ENCODE data around the gene LRRC51. TPM values are rescaled to one million over a fixed set of nuclear protein-coding genes. Genes with fewer than 3 reads are reported as not detected.

The LRRC51 gene
- total RNA-seq, 3 donors from 2014 or later (not counting 1 experiment from before 2014, with no cell fraction given): 2.0 to 3.1 (median 2.5) TPM

- peaks cover 0 to 24% of the 10 kb centered on the region in 2 donors for H3K4me1 Mint-ChIP-seq
- H3K36me3 Mint-ChIP-seq: no peaks in the 10 kb centered on the region
- no peak overlapping the region for H3K27ac Mint-ChIP-seq
- ATAC-seq: no peak
- no peak for TF ChIP-seq CTCF (IDR thresholded peaks at IDR 0.05)
- intact Hi-C loops (cut with micrococcal nuclease): no loop called here
- no peaks in the 10 kb centered on the region for H3K27me3 Mint-ChIP-seq (ENCODE audit: low read depth in 2 of 2)
- H3K27ac ChIP-seq (ENCODE audit: low read length): no peak overlapping the region
- H3K9me3 Mint-ChIP-seq: no peaks in the 10 kb centered on the region
- no peak for DNase-seq
- no peak overlapping the region for H3K4me3 Mint-ChIP-seq
- peaks cover 6% of the 10 kb centered on the region for H3K36me3 ChIP-seq (ENCODE audit: control insufficient read depth, insufficient read depth, low read length)
- H3K4me1 ChIP-seq (ENCODE audit: control insufficient read depth, insufficient read depth, low read length): peaks cover 24% of the 10 kb centered on the region
- H3K4me3 ChIP-seq (ENCODE audit: low read length): no peak overlapping the region
- 97% methylated on average over 5 of the region's 5 CpGs for whole genome bisulfite sequencing (ENCODE audit: insufficient coverage)
- H3K27me3 ChIP-seq (ENCODE audit: control insufficient read depth, insufficient read depth, low read length): no peaks in the 10 kb centered on the region
- no peaks in the 10 kb centered on the region for H3K9me3 ChIP-seq (ENCODE audit: control insufficient read depth, insufficient read depth, low read length)
These were observed 34.8 kb upstream of the LRRC51 start for GRCh38 chr11:72045849-72046248.

DNA sequence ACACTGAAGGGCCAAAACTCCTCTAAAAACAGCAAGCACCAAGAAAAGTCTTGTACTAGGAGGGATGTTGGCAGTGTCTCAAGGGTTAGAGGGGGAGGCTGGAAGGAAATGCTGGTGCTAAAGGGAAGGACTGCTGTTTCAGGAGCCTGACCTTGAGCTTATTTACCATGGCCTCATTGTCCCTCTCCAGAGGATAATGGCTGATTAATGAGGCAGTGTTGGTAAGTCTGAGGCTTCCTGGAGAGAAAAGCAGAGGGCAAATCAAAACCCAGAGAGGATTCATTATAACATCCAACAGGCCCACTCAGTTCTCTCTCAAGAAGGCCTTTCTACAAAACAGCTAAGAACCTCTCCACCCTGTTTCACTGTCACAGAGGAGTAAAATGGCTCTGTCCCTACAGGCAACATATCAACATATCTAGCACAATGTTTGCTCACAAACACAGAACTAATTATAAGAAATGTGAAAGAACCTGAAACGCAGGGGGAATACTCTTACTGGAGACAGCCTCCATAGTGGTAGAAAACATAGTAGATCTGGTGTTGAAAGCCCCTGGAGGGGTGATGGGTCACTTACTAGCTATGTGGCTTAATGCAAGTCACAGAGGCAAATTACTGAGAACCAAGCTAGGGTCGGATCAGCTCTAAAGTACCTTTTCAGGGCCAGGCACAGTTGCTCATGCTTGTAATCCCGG lies 31.7 kb upstream of the LRRC51 start:
- no peaks in the 10 kb centered on the region for H3K9me3 ChIP-seq (ENCODE audit: control insufficient read depth, insufficient read depth, low read length)
- H3K27ac ChIP-seq (ENCODE audit: low read length): no peak overlapping the region
- intact Hi-C loops (cut with micrococcal nuclease): no loop called here
- Mint-ChIP-seq H3K36me3 (no peaks in the 10 kb centered on the region), H3K9me3 (no peaks in the 10 kb centered on the region), H3K4me1 (peaks cover 4 to 15% of the 10 kb centered on the region in 2 donors), H3K27me3 (ENCODE audit: low read depth in 2 of 2) (no peaks in the 10 kb centered on the region), H3K27ac (peak overlapping the region in 1 of 2 donors; percentile 31), H3K4me3 (no peak overlapping the region)
- peaks cover 6% of the 10 kb centered on the region for H3K36me3 ChIP-seq (ENCODE audit: control insufficient read depth, insufficient read depth, low read length)
- no peak for TF ChIP-seq CTCF (IDR thresholded peaks at IDR 0.05)
- DNase-seq: no peak
- ATAC-seq: no peak
- WGBS (ENCODE audit: insufficient coverage): 98% methylated on average over 3 of the region's 3 CpGs
- no peaks in the 10 kb centered on the region for H3K4me1 ChIP-seq (ENCODE audit: control insufficient read depth, insufficient read depth, low read length)
- H3K27me3 ChIP-seq (ENCODE audit: control insufficient read depth, insufficient read depth, low read length): no peaks in the 10 kb centered on the region
- no peak overlapping the region for H3K4me3 ChIP-seq (ENCODE audit: low read length)

GRCh38 chr11:72058416-72059034 lies 22.1 kb upstream of the LRRC51 start:
- H3K4me3 Mint-ChIP-seq: no peak overlapping the region
- intact Hi-C loops (cut with micrococcal nuclease): no loop called here
- ATAC-seq (no peak), DNase-seq (no peak)
- no peak for TF ChIP-seq CTCF (IDR thresholded peaks at IDR 0.05)
- no peaks in the 10 kb centered on the region for H3K27me3 Mint-ChIP-seq (ENCODE audit: low read depth in 2 of 2)
- no peaks in the 10 kb centered on the region for H3K27me3 ChIP-seq (ENCODE audit: control insufficient read depth, insufficient read depth, low read length)
- WGBS (ENCODE audit: insufficient coverage): 100% methylated on average over 1 of the region's 3 CpGs
- no peaks in the 10 kb centered on the region for H3K4me1 ChIP-seq (ENCODE audit: control insufficient read depth, insufficient read depth, low read length)
- H3K9me3 Mint-ChIP-seq: no peaks in the 10 kb centered on the region
- peaks cover 14% of the 10 kb centered on the region for H3K36me3 ChIP-seq (ENCODE audit: control insufficient read depth, insufficient read depth, low read length)
- no peaks in the 10 kb centered on the region for H3K36me3 Mint-ChIP-seq
- H3K27ac ChIP-seq (ENCODE audit: low read length): no peak overlapping the region
- H3K4me3 ChIP-seq (ENCODE audit: low read length): no peak overlapping the region
- no peaks in the 10 kb centered on the region for H3K9me3 ChIP-seq (ENCODE audit: control insufficient read depth, insufficient read depth, low read length)
- H3K4me1 Mint-ChIP-seq: peaks cover 9 to 10% of the 10 kb centered on the region in 2 donors
- peak overlapping the region in 1 of 2 donors; percentile 49 for H3K27ac Mint-ChIP-seq
